MCF 10A (cell line): ENCODE data around the gene REXO1. TPM values are rescaled to one million over a fixed set of nuclear protein-coding genes. Genes with fewer than 3 reads are reported as not detected.

ENCODE experiments used
- BruUV-seq: library from RNA; stranded (reverse); fragments of 400-500 nt; replicated peaks from 2 replicates; lab custom pipeline; 2021; lab: Mats Ljungman, UMichigan
- CTCF ChIA-PET: fragments of 300-600 bp; sonication (Branson Sonifier 250); formaldehyde crosslinking; extraction: SDS; loops from one replicate; lab custom pipeline; 2021; ENCODE audit warnings: antibody characterized with exemption, inconsistent platforms; lab: Yijun Ruan, JAX
- POLR2A ChIA-PET: fragments of 300-600, 350-650 bp; sonication (Branson Sonifier 250); formaldehyde crosslinking; extraction: SDS; loops from one replicate; lab custom pipeline; 2020; ENCODE audit warnings: antibody characterized with exemption, inconsistent platforms; lab: Yijun Ruan, JAX
- DNase-seq: peaks from one replicate; pipeline ENCODE4 v3.0.0-alpha.2; 2018; ENCODE audit not compliant: unreplicated experiment
- H3K27ac Mint-ChIP-seq: one replicate; pipeline ENCODE4 v1.8.0; 2022; ENCODE audit warnings: mild to moderate bottlenecking, low read depth, mixed read lengths; ENCODE audit not compliant: unreplicated experiment
- H3K27me3 Mint-ChIP-seq: one replicate; pipeline ENCODE4 v1.8.0; 2022; ENCODE audit warnings: mixed read lengths; ENCODE audit not compliant: insufficient read depth, unreplicated experiment
- H3K36me3 Mint-ChIP-seq: one replicate; pipeline ENCODE4 v1.8.0; 2022; ENCODE audit warnings: mild to moderate bottlenecking, moderate library complexity, mixed read lengths; ENCODE audit not compliant: insufficient read depth, unreplicated experiment
- H3K4me1 Mint-ChIP-seq: one replicate; pipeline ENCODE4 v1.8.0; 2022; ENCODE audit warnings: mixed read lengths; ENCODE audit not compliant: insufficient read depth, unreplicated experiment
- H3K4me3 Mint-ChIP-seq: one replicate; pipeline ENCODE4 v1.8.0; 2022; ENCODE audit warnings: mild to moderate bottlenecking, moderate library complexity, mixed read lengths; ENCODE audit not compliant: unreplicated experiment
- H3K9me3 Mint-ChIP-seq: one replicate; pipeline ENCODE4 v1.8.0; 2022; ENCODE audit warnings: mixed read lengths; ENCODE audit not compliant: unreplicated experiment
- CTCF ChIP-seq: fragments of 200-600 bp; IDR thresholded peaks from one replicate; pipeline ENCODE4 v1.8.0; 2022; ENCODE audit warnings: antibody characterized with exemption, mild to moderate bottlenecking; ENCODE audit not compliant: unreplicated experiment
- intact Hi-C: fragments of 100-400 bp; cut with micrococcal nuclease; formaldehyde crosslinking; loops from 2 replicates; pipeline ENCODE4 v1.14.1; 2022
- total RNA-seq: library from RNA; stranded (reverse); gene quantifications from 2 replicates; pipeline ENCODE4 v1.2.3, GENCODE V29; 2022

Gene REXO1
- total RNA-seq, 1 experiment from 2014 or later: 36.4 TPM

DNA sequence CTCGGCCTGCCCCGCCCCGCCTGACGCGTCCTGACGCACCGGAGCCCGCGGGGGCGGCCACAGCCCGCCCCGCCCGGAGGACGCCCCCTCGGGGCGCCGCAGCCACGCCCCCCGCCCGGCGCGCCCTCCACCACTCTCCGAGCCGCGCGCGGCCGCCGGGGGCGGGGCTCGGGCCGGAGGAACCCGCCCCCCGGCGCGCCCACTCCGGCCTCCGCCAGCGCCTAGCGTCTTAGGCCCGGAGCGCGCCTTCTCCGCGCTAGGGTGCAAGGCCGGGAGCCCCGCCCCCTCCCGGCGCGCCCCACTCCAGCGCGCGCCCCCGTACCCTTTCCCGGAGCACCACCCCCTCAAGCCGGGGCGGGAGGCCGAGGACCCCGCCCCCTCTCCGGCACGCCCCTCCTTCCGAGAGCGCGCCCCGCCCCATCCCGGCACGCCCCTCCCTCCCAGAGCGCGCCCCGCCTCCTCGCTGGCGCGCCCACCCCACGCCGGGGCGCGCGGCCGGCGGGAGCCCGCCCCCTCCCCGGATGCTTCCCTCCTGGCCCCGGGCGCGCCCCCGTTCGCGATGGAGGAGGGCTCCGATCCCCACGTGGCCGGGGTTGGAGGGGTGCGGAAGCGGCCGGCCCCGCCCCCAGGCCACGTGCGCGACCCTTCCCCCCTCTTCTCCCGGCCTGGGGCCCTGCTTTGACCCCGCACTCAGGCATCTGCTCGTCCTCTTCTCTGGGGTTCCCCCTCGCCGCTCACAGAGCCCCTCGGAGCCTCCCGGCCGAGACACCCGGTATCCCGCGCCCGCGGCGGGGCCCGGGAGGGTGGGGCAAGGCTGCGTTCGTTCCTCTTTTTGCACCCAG, 15.6 kb upstream of the REXO1 start:
- ChIA-PET CTCF (interaction anchor here (0.5 to 1.4 kb wide), 4 partner anchors 9 to 182 kb away, joined by 3 to 10 read pairs (median 3); no protein-coding TSS in a partner anchor), POLR2A (interaction anchor here (0.8 to 2.9 kb wide), 11 partner anchors 8 to 79 kb away, joined by 3 to 26 read pairs (median 3); partner anchors contain the start of genes ABHD17A, ADAT3, REXO1 and SCAMP4)
- BruUV-seq: no TSS peak
- TF ChIP-seq CTCF: no peak
- H3K4me3 Mint-ChIP-seq: peak overlapping the region; percentile 74
- intact Hi-C loops: loop anchor here (1.0 kb wide), 1 partner anchor 21 kb away; the partner anchor contains the start of gene ABHD17A
- H3K27ac Mint-ChIP-seq: peak overlapping the region; percentile 67
- DNase-seq: peak; percentile 96
- H3K36me3 Mint-ChIP-seq: peaks cover 11% of the 10 kb centered on the region
- no peaks in the 10 kb centered on the region for H3K27me3 Mint-ChIP-seq
- no peaks in the 10 kb centered on the region for H3K9me3 Mint-ChIP-seq
- peaks cover 5% of the 10 kb centered on the region for H3K4me1 Mint-ChIP-seq

DNA sequence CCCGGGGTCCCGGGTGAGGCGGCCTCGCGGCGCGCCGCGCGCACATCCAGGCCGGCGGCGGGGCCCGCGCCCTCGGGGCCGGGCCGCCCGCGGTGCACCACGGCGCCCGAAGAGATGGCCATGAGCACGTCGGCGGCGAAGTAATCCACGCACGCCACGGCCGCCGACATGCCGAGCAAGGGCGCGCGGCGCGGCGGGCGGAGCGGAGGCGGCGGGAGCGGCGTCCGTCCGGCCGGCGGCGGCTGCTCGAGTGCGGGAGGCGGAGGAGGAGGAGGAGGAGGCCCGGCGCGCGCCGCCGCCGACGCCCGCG, 15.0 kb upstream of the REXO1 start, which contains the start of gene KLF16:
Gene KLF16 (minus strand): TSS at position 252 of the 310 bp plus-strand sequence. CDS start 82 bp downstream, at position 170.
- Mint-ChIP-seq H3K27ac (peak within 1 kb of the TSS; percentile 67), H3K4me3 (peak within 1 kb of the TSS; percentile 80), H3K36me3 (peaks cover 10% of the 10 kb centered on the region), H3K9me3 (no peaks in the 10 kb centered on the region), H3K4me1 (peaks cover 5% of the 10 kb centered on the region), H3K27me3 (no peaks in the 10 kb centered on the region)
- CTCF ChIA-PET: no interaction called here
- intact Hi-C loops: no loop called here
- BruUV-seq: no TSS peak
- no peak for DNase-seq
- POLR2A ChIA-PET: no interaction called here
- no peak for TF ChIP-seq CTCF

DNA sequence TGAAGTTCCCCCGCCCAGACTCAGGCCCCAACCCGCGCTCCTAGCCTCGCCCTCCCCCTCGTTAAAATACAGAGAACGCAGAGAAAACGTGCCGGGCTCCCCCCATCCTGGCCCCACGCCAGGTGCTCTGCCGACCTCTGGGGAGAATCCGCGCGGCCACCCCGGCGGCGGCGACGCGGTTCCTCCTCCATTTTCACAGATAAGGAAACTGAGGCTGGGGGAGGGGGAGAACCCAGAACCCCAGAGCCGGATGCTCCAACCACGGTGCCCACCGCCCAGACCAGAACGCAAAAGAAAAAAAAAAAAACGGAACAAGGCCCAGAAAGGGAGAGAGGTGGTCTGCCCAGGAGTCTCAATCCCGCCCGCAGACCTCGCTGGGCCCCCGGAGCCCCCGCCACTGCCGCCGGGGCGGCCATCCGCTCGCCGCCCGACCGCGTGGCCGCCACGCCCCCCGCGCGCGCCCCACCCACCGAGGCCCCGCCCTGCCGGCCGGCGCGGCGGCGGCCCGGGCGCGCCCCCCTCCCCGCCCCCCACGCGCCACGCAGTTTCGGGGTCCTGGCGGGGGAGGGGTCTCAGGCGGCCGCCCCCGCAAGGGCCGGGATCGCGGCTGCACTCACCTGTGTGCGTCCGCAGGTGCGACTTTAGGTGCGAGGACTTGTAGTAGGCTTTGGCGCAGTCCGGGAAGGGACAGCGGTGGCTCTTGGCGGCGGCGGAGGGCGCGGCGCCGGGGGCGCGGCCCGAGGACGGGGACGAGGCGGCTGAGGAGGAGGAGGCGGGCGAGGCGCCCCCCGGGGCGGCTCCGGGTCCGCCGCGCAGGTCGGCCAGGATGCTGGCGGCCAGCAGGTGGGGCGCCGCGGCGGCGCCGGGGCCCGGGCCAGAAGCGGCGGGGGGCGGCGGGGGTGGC, 14.4 kb upstream of the REXO1 start:
- ChIA-PET POLR2A (no interaction called here), CTCF (no interaction called here)
- intact Hi-C loops: no loop called here
- TF ChIP-seq CTCF: no peak
- H3K9me3 Mint-ChIP-seq: no peaks in the 10 kb centered on the region
- H3K27ac Mint-ChIP-seq: peak overlapping the region; percentile 57
- DNase-seq: peak; percentile 42
- H3K4me3 Mint-ChIP-seq: peak overlapping the region; percentile 80
- BruUV-seq: no TSS peak
- peaks cover 5% of the 10 kb centered on the region for H3K4me1 Mint-ChIP-seq
- H3K36me3 Mint-ChIP-seq: peaks cover 4% of the 10 kb centered on the region
- no peaks in the 10 kb centered on the region for H3K27me3 Mint-ChIP-seq

DNA sequence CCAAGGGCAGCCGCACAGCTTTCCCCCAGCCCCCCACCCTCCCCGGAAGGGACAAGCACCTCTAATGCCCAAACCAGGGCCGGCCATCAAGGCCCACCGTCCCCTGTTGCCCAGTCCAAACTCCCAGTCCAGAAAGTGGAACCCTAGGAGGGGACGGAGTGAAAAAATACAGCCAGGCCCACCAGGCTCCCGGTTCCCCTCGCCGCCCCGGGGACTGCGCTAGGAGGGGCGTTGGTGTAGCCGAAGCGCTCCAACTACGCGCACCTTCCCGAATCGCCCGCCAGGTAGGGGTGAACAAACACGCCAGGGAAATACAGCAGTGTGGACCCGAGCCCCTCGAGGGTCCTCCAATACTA, 13.8 kb upstream of the REXO1 start:
- BruUV-seq: TSS peak; percentile 74
- peak overlapping the region; percentile 57 for H3K27ac Mint-ChIP-seq
- peak overlapping the region; percentile 80 for H3K4me3 Mint-ChIP-seq
- CTCF ChIA-PET: no interaction called here
- peaks cover 4% of the 10 kb centered on the region for H3K36me3 Mint-ChIP-seq
- H3K4me1 Mint-ChIP-seq: peaks cover 5% of the 10 kb centered on the region
- no peaks in the 10 kb centered on the region for H3K27me3 Mint-ChIP-seq
- DNase-seq: peak; percentile 27
- TF ChIP-seq CTCF: no peak
- POLR2A ChIA-PET: no interaction called here
- intact Hi-C loops: no loop called here
- H3K9me3 Mint-ChIP-seq: no peaks in the 10 kb centered on the region
